SW 1271 (cell line): ENCODE results near the gene C14orf93.
A peak's percentile ranks its signal among the peaks of the same experiment; 100 is the strongest.
"Not testable (repeated sequence)": the region's sequence is repeated elsewhere in the genome, so short reads cannot be mapped to it uniquely, and the experiment has no call there.

Source experiments
- DNase-seq, 2 experiments: peaks; one replicate each; lab custom pipeline; 2025; lab: John Stamatoyannopoulos, UW

Gene C14orf93

DNA sequence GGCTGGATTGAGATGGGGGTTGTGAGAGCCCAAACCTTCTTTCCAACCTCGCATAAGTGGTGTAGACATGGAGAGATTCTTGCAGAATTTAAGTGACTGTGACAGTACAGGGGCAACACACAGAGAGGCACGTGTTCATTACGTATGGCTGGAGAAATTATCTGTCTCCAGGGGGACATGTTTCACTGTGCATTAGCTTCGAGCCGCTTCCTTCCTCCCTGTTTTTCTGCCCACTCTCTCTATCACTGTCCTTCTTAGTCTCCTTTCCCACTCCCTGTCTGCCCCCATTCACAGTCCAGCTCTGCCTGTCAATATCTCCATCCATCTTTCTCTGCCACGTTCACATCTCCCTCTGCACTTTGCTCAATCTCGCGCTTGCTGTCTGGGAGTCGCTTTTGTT lies 11.5 kb upstream of the C14orf93 start:
- no peak for DNase-seq

DNA sequence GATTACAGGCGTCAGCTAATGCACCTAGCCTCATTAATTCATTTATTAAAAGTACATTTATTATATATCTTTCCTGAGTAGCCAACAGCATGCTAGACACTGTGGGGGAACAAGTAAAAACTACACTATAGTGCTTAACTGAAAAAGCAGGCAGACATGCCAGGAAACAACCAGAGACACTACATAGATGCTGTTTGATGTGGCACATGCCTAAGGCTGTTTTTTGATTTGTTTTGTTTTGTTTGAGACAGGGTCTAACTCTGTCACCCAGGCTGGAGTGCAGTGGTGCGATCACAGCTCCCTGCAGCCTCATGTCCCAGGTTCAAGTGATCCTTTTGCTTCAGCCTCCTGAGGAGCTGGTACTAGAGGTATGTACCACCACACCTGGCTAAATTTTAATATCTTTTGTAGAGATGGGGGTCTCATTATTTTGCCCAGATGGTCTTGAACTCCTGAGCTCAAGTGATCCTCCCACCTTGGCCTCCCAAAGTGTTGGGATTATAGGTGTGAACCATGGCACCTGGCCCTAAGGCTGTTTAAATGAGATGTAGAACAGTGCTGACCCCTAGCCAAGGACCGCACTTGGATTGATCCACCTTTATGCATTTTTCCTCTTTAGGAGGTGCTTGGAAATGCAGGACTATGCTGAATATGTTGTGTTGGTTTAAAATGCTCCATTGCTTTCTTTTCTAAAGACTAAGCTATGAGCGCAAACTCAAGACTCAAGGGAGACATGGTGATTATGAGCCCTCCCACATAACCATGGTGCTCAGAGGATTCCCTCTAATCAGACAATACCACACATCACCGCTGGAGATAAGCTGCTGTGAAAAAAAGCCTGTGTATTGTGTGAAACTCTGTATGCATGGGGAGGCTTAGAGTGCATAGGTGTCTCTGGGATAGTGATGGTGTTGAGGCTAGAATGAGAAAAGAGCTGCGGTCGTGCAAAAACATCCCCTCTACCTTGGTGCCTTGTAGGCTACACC lies 10.5 kb upstream of the C14orf93 start:
- no peak for DNase-seq

DNA sequence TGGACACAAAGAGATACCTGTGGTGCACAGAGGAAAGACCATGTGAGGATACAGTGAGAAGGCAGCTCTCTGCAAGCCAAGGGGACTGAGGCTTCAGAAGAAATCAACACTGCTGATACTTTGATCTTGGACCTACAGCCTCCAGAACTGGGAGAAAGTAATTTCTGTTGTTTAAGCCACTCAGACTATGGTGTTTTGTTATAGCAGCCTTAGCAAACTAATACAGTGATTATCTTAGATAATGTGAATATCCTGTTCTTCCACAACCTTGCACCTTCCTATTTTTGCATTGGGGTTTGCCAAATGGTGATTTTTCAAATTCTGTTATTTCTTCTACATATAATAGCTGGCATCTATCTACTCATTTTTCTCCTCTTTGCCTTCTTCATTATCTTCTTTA lies 8.2 kb upstream of the C14orf93 start:
- no peak for DNase-seq

DNA sequence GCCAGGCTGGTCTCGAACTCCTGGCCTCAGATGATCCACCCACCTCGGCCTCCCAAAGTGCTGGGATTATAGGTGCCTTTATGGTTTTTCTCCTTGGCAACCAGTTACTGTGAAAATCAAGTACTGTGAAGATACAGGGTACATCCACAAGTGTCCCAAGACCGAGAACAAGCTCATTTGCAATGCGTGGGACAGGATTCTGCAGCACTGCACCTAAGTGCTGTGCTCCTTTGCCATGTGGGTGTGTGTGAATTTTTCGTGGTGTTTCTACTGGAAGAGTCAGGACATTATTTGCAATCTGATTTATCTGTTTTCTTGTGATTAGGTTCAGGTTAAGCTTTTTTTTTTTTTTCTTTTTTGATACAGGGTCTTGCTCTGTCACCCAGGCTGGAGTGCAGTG lies 7.1 kb upstream of the C14orf93 start:
- DNase-seq, result no peak

DNA sequence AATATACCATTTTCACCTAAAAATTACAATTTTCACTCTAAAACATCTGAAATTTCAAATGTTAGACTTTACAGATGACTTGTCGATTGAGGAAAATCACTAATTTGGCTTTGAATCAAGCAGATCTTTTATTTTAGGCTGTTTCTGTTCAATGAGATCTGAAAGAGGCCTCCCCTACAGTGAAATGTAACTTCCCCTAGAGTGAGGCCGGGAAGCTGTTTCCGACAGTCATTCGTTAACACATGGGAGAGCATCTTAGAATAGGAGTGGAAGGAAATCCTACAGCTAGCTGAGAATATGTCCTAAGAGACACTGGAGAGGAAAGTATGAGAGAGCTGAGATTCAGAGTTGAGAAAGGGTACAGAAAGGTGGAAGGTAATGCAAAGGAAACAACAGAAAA lies 5.7 kb upstream of the C14orf93 start:
- DNase-seq, result no peak

DNA sequence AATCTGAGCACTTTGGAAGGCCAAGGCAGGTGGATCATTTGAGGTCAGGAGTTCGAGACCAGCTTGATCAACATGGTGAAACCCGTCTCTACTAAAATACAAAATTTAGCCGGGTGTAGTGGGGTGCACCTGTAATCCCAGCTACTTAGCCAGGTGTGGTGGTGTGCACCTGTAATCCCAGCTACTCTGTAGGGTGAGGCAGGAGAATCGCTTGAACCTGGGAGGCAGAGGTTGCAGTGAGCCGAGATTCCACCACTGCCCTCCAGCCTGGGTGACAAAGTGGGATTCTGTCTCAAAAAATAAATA lies 3.8 kb upstream of the C14orf93 start:
- DNase-seq, result not testable (repeated sequence)

DNA sequence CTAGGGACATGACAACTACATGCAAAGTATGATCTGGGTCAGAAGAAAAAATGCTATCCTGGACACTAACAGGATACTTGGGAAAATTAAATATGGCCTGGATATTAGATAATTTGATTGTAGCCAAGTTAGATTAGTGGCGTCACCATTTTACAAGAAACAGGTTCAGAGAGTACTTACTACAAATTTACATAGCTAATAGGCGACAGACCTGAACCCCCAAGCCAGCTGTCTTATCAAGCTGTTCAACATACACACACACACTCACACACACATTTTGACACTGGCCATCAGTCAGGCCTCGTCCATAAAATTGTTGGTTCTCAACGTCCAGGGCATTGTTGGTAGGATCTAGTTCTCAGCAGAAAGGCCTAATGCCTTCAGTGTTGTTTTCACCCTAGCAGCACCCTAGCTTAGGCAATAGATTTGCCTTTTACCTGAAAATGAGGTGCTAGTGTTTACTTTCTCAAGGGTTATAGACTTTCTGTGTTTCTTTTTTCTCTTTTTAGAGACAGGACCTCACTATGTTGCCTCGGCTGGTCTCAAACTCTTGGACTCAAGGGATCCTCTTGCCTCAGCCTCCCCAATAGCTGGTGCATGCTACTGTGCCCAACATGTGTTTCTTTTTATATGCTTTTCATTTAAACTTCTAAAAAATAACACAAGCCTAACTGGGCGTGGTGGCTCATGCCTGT lies 3.3 kb upstream of the C14orf93 start:
- no peak for DNase-seq

DNA sequence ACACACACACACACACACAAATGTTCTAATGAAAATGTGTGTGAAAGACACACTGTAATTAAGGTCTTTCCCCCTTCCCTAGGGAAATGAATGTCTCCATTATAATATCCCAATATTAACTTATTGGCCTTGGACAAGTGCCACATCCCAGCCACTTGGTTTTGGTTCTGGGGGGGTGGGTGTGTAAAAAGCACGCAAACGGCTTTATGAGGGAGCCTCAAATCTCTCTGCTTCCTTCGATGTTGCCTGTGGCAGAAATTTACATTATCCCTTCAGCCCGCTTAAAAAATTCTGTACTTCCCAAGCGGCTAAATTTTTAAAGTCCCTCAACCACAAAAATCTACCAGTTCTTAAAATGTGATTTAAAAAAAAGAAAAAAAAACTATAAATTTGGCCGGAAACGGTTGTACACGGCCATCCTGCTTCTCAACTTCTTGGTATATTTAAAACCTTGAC lies 432 bp downstream of the C14orf93 start:
- DNase-seq, result no peak

DNA sequence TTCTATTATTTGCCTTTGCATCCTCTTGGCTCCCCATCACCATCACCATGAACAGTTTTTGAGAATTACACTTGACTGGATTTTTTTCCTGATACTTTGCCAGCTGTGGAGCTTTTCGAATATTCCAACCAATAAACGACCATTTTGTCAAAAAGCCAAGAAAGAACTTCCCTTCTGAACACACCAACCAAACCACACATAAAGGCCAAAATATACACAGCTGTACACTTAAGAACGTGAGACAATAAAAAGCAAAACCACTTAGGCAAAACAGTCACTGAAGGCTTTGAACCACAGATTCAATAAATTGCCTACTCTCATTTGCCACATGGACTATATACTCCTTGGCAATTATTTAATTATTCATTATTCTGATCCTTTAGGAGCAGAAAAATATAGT lies 1.1 kb downstream of the C14orf93 start:
- DNase-seq, result no peak

DNA sequence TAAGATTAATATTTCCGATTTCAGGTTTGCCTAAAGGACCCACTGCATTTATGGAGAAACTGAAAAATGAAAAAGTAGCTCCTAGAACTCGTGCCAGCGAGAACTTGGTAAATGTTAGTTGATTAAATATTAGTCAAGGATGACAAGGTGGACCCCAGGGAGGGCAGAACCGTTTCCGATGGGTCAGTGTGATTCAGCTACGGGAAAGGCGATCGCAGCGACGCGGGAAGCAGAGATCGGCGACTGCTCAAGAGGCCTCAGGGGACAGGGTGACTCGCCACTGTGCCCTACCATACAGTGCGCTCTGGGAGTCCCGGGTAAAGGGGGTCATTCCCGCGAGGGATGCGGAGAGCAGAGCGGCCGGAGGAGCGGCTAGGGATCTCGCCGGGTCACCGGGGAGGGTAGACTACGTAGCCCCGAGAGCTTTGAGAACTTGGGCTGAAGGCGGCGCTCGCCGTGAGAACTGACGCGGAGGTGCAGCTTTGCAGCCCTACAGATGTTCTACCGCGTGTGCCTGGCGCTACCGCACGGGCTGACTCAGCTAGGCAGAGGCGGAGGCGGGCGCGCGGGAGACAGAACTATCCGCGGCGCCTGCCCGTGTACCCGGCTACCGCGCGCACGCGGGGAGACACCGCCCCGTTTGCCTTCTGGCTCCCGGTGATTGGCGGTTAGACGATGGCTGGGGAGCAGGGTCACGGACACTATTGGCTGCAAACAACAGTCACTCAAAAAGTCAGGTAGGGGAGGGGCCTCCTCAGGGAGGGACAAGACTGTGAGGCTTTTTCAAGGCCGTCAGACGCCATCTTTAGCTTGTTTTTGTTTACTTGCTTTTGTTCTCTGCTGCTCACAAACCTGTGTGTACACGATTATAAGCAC lies 3.2 kb downstream of the C14orf93 start:
- peak; percentile 98 for DNase-seq

DNA sequence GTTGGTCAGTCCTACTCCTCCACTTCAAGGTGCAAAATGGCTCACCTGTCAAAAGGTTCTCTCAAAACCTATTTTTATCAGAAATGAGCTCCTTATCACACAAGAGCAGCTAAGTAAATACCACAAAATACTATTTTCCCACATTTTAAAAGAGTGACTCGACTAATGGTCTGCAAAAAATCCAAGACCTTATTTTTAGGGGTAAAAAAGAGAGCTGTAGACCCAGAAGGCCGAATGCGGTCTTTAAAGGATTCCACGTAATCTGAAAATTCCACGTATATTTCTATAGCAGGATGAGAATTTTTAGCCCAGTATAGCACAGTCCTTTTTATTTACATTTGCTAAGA lies 3.8 kb downstream of the C14orf93 start:
- DNase-seq, result no peak

DNA sequence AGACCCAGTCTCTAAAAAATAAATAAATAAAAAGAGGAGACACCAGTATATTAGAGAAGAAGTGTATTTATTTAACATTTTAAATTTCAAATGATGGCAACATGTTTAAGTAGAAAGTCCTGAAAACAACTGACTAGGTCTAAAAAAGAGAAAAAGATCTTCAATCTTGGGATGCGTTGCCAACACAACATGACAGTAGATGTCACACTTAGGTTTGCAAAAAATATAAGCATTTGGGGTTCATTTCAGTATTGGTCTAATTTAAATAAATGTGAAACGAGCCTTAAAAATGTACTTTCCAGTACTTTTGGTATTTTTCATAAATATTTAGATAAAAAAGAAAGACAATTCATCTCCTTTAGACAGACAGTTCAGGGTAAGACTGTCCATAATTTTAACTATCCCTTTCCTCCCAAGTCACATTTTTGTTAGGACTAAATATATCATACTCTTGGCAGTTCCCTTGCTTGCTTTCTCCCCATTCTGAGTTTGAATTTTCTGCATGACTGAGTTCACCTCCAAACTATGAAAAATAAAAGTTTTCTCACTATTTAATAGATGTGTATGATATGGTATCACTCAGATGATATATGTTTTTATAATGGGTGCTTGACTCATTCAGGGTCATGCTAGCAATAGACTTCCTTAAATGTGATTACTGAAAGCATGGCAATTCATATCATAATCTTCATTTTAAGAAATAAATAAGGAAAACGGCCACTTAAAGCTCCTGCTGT lies 4.3 kb downstream of the C14orf93 start:
- DNase-seq, result no peak

DNA sequence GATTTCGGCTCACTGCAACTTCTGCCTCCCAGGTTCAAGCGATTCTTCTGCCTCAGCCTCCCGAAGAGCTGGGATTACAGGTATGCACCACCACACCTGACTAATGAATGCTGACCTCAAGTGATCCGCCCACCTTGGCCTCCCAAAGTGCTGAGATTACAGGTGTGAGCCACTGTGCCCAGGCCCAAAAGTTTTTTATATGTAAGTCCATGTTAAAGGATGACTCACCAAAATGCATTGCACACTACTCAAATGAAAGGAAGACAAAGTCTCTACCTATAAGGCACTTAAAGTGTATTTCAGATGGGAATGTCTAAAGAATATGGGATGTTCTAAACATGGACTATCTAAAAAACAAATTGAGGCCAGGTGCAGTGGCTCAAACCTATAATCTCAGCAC lies 5.7 kb downstream of the C14orf93 start:
- DNase-seq, result not testable (repeated sequence)

DNA sequence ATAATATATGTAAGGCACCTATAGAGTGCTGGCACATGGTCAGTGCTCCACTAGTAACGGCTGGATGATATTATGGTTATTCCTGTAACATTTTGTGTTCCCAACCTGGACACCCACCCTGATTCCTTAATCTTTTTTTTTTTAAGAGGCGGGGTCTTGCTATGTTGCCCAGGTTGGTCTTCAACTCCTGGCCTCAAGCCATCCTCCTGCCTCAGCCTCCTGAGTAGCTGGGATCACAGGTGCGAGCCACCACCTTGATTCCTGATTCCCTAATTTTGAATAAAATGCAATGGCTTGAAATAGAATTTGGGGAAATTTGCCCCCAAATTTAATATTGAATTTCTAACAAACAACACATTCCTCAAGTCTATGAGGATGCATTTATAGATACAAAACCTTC lies 7.4 kb downstream of the C14orf93 start:
- DNase-seq, result no peak

DNA sequence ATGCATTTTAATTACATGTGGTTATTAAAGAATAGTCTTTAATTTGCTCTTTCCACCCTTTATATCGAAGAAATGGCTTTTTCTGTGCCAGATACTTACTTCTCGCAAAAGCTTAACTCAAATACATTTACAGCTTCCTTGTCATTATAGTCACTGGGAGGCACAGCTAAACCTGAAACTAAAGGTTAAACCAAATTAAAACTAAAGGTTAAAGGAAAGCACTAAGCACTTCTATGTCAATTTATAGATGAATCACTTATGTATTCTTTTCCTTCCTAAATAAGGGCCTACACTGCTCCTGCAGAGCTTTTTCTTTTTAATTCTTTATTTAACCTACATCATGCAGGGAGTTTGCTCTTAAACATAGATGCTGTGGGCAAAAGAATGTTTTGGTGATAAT lies 9.1 kb downstream of the C14orf93 start:
- DNase-seq, result no peak

DNA sequence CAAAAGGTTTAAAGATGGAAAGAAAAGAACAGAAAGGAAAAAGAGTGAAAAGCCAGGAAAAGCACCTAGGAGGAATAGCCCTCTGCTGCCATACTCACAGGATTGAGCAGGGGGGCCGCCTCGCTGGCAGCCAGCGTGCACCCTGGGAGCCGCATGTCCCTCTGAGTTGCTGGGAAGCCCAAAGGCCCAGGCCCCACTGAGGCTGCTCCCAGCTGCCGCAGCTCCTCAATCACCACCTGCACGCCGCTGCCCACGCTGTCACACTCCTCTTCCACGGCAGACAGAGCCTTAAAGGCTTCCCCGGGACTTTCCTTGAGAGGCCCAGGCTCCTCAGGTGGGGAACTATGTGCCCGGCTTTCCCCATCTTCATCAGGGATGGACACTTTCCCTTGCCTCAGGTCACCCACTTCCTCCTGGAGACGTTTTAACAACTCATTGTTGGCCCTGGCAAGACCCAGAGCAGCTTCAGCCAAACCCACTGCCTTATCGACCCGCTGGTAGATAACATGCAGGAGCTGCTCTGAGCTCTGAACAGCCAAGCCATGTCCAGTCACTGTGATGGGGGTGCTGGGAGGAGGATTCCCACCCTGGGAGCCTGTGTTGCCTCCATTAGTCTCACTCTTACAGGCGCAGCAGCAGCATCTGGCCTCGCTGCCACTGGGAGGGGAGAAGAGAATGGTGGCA lies 11.5 kb downstream of the C14orf93 start:
- no peak for DNase-seq

DNA sequence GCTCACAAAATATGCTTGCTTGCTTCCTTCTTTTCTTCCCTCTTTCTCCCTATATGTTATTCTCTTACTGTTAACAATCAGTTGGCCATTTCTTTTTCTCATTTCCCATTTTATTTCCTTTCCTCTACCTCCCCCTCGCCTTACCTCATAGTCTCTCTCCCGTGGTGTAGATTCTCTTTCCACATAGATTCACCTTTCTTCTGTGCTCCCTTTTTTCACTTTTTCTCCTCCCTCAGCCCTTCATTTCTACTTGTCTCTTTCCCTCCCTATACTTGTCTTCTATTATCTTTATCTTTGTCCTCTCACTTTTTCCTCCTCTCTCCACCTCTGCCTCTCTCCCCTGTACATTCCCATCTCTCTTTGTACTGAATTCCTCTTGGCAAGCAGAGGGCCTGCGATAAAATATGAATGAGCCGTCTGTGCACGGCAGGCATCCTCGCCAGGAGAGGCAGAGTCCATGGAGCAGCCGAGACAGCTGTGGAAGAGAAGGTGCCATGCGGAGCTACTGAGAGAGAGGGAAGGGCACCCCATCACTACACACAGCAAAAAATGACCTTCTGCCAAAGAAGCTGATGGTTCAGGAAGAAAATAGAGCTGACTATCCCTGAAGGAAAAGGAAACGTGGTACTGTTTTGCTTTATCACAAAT lies 12.1 kb downstream of the C14orf93 start:
- DNase-seq, result no peak

DNA sequence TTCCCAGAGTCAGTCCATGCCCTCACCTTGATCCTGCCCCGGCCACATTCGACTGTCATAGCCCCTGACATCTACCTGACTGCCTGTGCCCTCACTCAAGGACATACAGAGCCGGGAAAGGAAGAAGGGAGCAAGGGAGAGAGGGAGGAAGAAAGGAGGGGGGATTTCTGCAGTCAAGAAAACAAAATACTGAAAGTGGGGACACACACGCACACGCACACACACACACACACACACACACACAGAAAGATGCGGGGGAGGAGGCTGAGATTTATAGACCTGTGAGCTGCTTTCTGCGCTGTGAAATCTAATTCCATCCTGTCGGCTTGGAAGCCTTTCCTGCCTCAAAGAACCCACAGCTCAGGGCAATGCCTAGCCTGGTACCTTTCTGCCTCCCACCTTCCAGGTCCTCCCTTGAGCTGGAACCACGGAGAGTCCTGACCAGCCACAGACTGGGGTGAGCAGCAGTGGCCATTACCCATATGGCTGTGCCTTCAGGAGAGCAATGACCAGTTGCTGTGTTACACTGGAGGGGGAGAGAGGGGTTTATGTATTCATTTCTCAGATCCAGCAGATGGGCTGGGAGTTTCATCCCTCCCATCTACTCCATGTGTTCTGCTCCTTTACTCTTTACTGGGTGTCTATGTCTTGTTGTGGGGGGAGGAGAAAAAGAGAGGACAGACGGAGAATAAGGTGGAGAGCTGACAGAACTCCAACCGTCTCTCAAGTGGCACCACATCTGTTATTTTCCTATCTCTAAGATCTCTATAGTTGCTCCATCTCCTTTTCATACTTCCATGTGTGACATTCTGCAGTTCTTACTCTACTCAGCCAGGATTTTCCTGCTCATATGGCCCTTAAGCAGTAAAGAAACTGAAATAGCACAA lies 12.9 kb downstream of the C14orf93 start:
- no peak for DNase-seq

DNA sequence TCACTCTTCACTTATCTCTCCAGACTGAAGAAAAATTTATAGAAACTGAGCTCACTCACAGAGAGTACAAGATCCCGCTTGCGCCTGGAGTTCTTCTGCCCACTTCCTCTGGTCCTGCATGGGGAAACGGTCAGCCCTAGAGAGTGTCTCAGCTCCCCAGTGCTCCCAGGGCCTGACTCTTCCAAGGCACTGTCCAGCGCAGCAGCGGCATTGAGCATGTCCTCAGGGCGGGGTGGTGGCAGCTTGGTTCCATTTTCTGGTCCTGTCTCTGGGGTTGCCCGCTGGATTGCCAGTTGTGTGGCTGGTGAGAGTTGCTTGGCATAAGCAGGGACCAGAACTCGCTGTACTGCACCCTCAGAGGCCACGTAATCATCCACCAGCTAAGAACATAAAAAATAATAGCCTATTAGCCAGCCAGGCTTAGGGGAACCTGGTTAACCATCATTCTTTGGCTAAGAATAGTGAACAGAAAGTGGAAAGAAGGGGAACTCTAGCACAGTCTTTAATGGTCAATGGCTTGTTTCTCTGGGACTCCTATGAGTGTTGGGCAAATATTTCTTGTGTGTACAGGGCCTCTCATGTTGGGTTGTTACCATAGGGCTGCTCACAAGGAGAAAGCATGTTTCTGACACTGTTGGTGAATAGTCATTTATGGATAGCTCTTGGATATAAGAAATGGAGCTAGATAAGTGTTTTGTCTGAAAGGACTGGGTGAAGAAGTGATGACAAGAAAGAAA lies 13.9 kb downstream of the C14orf93 start:
- no peak for DNase-seq
